Measurements from ENCODE around the gene DST. TPM values are rescaled to one million over a fixed set of nuclear protein-coding genes. Genes with fewer than 3 reads are reported as not detected.
"Not testable (repeated sequence)": the region's sequence is repeated elsewhere in the genome, so short reads cannot be mapped to it uniquely, and the experiment has no call there.

The DST gene
- total RNA-seq, 1 experiment from 2014 or later: 62.2 TPM

- in situ Hi-C loops (cut with HindIII; ENCODE audit: low pct_unique_long_range_greater_than_20kb, low sequenced_read_pairs): no loop called here
- no peak for DNase-seq (ENCODE audit: low read depth)
Measured at GRCh38 chr6:56668158-56668557, 25.5 kb upstream of the DST start.

GRCh38 chr6:56667336-56667735, 24.6 kb upstream of the DST start:
- no peak for DNase-seq (ENCODE audit: low read depth)
- in situ Hi-C loops (cut with HindIII; ENCODE audit: low pct_unique_long_range_greater_than_20kb, low sequenced_read_pairs): no loop called here

DNA sequence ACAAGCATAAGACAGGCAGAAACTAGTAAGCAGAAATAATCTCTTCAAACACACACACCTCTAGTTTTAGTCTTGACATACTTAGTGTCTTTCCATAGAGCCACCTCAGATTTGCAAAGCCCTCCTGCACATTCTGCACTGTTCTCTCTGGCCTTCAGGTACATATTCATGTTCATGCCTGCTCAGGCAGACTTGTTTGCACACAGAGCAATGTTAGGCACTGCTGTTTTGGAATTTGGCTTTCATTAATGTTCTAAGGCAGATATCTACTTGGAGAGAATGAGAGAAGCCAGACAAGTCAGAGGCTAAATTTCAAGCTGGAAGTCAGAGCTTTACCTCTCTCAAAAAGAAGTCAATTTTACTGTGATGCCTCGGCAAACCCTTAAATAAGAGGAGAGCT, 21.3 kb upstream of the DST start:
- no peak for DNase-seq (ENCODE audit: low read depth)
- in situ Hi-C loops (cut with HindIII; ENCODE audit: low pct_unique_long_range_greater_than_20kb, low sequenced_read_pairs): no loop called here

DNA sequence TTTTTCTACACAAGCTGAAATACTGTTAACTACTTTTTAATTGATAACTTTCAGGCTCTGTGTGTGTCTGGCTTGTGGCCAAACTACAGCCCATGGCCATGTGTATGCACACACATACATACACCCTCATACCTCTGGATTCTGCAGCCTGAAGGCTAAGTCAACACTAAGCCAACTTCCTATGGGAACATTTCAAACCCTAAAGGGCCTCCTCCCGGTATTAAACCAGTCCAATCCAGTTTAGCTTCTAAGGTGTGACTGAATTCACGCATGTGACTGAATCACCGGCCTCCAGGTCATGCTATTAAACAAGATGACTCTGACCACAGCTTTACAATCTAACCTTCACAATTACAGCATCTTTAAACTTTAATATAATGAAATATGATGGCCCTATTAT, 20.7 kb upstream of the DST start:
- in situ Hi-C loops (cut with HindIII; ENCODE audit: low pct_unique_long_range_greater_than_20kb, low sequenced_read_pairs): no loop called here

GRCh38 chr6:56661338-56661737, 18.6 kb upstream of the DST start:
- in situ Hi-C loops (cut with HindIII; ENCODE audit: low pct_unique_long_range_greater_than_20kb, low sequenced_read_pairs); DNase-seq (ENCODE audit: low read depth): not testable (repeated sequence)

More for the DNA sequence above, 20.7 kb upstream of the DST start:
- peak; percentile 78 for DNase-seq (ENCODE audit: low read depth)

GRCh38 chr6:56660381-56660730, 17.7 kb upstream of the DST start:
- DNase-seq (ENCODE audit: low read depth): no peak
- in situ Hi-C loops (cut with HindIII; ENCODE audit: low pct_unique_long_range_greater_than_20kb, low sequenced_read_pairs): no loop called here

DNA sequence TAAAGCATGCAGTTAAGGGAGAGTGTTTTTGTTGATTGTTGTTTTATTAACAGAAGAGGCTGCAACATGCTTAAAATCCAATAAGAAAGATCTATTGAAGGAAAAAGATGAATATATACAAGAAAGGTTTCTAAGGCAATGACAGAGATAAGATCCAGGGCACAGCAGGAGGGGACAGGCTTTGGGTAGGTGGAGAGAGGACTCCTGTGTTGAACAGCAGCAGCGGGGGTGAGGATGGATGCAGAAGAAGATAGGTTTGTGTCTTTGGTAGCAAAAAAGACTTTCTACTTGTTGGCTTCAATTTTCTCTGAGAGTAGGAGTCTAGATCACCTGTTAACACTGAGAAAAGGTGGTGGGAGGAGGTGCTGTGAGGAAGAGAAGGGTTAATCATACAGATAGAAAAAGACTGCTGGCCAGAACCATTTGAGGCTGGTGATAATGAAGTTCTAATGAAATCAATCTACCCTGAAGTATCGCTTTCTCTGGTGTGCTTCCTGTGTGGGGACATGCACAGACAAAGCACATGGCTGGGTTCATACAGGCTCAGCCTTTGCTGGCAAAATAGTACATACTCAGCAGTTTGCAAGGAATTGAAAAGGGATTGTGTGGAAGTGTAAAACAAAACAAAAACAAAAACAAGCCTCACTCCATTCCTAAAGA, 17.2 kb upstream of the DST start:
- no peak for DNase-seq (ENCODE audit: low read depth)
- in situ Hi-C loops (cut with HindIII; ENCODE audit: low pct_unique_long_range_greater_than_20kb, low sequenced_read_pairs): no loop called here

DNA sequence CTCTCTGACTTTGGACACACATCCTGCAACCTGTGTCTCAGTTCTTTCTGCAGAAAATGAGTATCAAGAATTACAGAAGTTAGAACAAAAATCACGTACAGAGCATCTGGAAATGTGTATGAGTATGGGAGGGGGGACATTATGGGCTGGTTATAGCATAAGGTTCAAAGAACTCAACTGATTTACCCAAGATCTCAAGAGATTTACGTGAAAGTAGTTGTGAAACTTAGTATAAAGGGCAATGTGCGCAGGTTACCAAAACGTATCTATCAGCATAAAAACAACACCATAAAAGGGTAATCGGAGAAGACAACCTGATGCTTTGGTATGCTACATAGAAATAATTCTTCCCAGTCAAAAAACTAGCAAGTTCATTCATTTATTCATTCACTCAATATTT, 15.6 kb upstream of the DST start:
- in situ Hi-C loops (cut with HindIII; ENCODE audit: low pct_unique_long_range_greater_than_20kb, low sequenced_read_pairs): no loop called here

GRCh38 chr6:56657354-56657753, 14.7 kb upstream of the DST start:
- in situ Hi-C loops (cut with HindIII; ENCODE audit: low pct_unique_long_range_greater_than_20kb, low sequenced_read_pairs): no loop called here
- no peak for DNase-seq (ENCODE audit: low read depth)

More for the DNA sequence above, 15.6 kb upstream of the DST start:
- no peak for DNase-seq (ENCODE audit: low read depth)

DNA sequence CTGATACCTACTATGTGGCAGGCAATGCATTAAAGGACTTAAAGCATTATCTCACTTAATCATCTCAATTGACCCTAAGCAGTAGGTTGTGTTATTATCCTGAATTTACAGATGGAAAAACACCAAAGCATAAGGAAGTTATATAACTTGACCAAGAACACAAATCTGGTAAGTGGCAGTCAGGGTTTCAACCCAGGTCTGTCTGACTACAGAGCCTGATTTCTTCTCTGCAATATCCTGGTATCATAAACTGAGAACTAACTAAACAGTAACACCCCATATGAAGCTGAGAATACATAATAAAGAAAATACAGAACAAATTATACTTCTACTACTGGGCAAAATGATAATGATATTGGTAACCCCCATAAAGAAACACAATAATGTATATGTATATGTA, 13.8 kb upstream of the DST start:
- in situ Hi-C loops (cut with HindIII; ENCODE audit: low pct_unique_long_range_greater_than_20kb, low sequenced_read_pairs): no loop called here
- no peak for DNase-seq (ENCODE audit: low read depth)

- in situ Hi-C loops (cut with HindIII; ENCODE audit: low pct_unique_long_range_greater_than_20kb, low sequenced_read_pairs): no loop called here
- DNase-seq (ENCODE audit: low read depth): no peak
Measured at GRCh38 chr6:56655996-56656395, 13.3 kb upstream of the DST start.

- in situ Hi-C loops (cut with HindIII; ENCODE audit: low pct_unique_long_range_greater_than_20kb, low sequenced_read_pairs): no loop called here
- no peak for DNase-seq (ENCODE audit: low read depth)
Measured at GRCh38 chr6:56655249-56655648, 12.6 kb upstream of the DST start.

DNA sequence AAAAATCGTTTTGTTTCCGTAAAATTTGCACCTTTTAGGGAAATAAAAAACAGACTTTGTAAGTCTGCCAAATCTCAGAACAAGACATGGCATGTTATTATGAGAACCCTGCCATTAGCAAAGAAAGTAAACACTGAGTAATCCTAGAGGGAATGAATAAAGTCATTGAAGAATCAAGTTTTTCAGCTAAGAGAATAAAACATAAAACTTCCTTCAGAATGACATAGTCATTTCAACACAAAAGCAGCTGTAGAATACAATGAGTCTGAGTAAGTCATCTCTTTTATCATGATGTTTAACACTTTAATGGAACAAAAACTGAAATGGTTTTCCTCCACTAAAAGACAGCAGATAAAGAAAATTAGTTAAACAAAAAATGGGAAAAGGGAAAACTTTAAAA, 10.3 kb upstream of the DST start:
- in situ Hi-C loops (cut with HindIII; ENCODE audit: low pct_unique_long_range_greater_than_20kb, low sequenced_read_pairs): no loop called here
- peak; percentile 72 for DNase-seq (ENCODE audit: low read depth)

- in situ Hi-C loops (cut with HindIII; ENCODE audit: low pct_unique_long_range_greater_than_20kb, low sequenced_read_pairs): no loop called here
- no peak for DNase-seq (ENCODE audit: low read depth)
Measured at GRCh38 chr6:56652231-56652630, 9.5 kb upstream of the DST start.

GRCh38 chr6:56650191-56650590, 7.5 kb upstream of the DST start:
- in situ Hi-C loops (cut with HindIII; ENCODE audit: low pct_unique_long_range_greater_than_20kb, low sequenced_read_pairs): no loop called here
- DNase-seq (ENCODE audit: low read depth): no peak

DNA sequence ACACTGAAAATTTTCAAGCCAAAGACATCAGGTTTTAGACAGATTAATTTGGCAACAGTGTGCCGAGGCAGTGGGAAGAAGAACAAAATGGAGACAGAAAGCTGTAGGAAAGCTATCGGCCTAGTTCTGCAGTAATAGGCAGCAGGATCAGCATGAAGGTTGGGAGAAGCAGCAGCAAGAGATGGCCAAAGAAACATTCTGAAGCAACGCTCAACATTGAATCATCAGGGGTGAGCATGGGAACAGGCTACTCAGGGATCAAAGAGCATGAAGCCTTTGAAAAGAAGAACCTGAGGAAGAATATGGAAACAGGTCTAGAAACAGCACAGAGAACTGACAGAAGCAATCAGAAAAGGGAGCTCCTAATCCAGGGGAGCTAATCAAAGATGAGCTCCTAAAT, 7.1 kb upstream of the DST start:
- no peak for DNase-seq (ENCODE audit: low read depth)
- in situ Hi-C loops (cut with HindIII; ENCODE audit: low pct_unique_long_range_greater_than_20kb, low sequenced_read_pairs): no loop called here

- in situ Hi-C loops (cut with HindIII; ENCODE audit: low pct_unique_long_range_greater_than_20kb, low sequenced_read_pairs): no loop called here
- no peak for DNase-seq (ENCODE audit: low read depth)
Measured at GRCh38 chr6:56649053-56649769, 6.5 kb upstream of the DST start.

- DNase-seq (ENCODE audit: low read depth): no peak
- in situ Hi-C loops (cut with HindIII; ENCODE audit: low pct_unique_long_range_greater_than_20kb, low sequenced_read_pairs): no loop called here
Measured at GRCh38 chr6:56647172-56647762, 4.6 kb upstream of the DST start.

GRCh38 chr6:56644366-56644765, 1.7 kb upstream of the DST start:
- DNase-seq (ENCODE audit: low read depth): no peak
- in situ Hi-C loops (cut with HindIII; ENCODE audit: low pct_unique_long_range_greater_than_20kb, low sequenced_read_pairs): no loop called here
